Sciatic nerve (tissue), 2 donors: ENCODE results near the gene SLC5A10. TPM values are rescaled to one million over a fixed set of nuclear protein-coding genes. Genes with fewer than 3 reads are reported as not detected.
"Not testable (repeated sequence)": the region's sequence is repeated elsewhere in the genome, so short reads cannot be mapped to it uniquely, and the experiment has no call there.

Experiments used
- ATAC-seq: fragments of 200-7000 bp; cut with Tn5 transposase; one replicate; pipeline ENCODE4 v1.9.1; 2020; ENCODE audit warnings: mild to moderate bottlenecking, moderate library complexity
- DNase-seq: peaks from one replicate; pipeline ENCODE4 v3.0.0-alpha.2; 2020; ENCODE audit warnings: low spot score
- intact Hi-C: fragments of 100-400 bp; cut with DNase I; formaldehyde crosslinking; loops from one replicate; pipeline ENCODE4 v1.14.2; 2022
- total RNA-seq: library from RNA; stranded (reverse); fragmentation: NEBNext Ultra II Directional; extraction: Animal tissue kit (Norgen Biotek cat#: 25700); gene quantifications from one replicate; pipeline ENCODE4 v1.2.1, GENCODE V29; 2021
- donor health status: DM: no; HTN: no; CAD: no.
- donor health status: DM: no; HTN: no; CAD: no.

SLC5A10 gene
- total RNA-seq, 1 donor from 2014 or later = not detected

- ATAC-seq = no peak
- no peak for DNase-seq
- intact Hi-C loops = no loop called here
These were observed 60.5 kb downstream of the SLC5A10 start for GRCh38 chr17:19012171-19013080.

- ATAC-seq = no peak
- intact Hi-C loops = no loop called here
- no peak for DNase-seq
These were observed 61.3 kb downstream of the SLC5A10 start for GRCh38 chr17:19013226-19013625.

DNA sequence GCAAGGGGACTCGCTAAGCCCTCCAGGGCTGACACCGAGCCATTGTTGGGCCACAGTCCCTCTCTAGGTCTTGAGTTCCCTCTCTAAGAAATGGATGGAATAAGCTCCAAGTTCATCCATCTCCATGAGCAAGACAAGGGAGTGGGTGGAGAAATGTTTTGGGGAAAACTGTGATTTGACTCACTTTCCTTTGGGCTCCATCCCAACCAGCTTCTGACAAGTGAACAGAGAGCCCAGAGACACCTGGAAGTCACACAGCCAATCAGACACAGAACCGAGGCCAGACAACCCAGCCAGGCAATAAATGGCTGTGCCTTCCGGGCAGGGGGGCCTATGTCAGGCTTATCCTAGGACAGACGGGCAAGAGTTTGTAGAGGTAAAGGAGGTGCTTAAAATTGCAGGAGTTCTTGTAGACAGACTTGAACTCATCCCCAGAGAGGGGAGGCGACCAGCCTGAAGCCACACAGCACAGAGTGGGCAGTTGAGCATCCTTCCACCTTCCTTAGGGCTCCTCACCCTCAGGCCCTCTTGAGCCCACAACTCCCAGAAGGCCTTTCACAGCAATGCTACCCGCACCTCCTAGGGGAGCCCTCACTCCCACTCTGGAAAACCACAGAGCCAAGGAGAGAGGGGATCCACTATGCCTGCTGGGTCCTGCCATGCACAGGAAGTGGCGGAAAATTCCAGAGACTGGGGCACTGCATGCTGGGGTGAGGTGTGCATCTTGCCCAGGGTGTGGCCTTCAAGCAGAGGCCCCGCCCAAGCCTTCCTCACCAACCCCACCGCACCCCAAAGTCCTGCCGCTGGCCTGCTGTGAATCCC, 62.1 kb downstream of the SLC5A10 start:
- ATAC-seq = no peak
- intact Hi-C loops = no loop called here

GRCh38 chr17:19014628-19015215, 62.8 kb downstream of the SLC5A10 start:
- DNase-seq (no peak), ATAC-seq (no peak)
- intact Hi-C loops = no loop called here

More for the DNA sequence above, 62.1 kb downstream of the SLC5A10 start:
- DNase-seq = no peak

- no peak for ATAC-seq
- intact Hi-C loops = no loop called here
- no peak for DNase-seq
These were observed 63.5 kb downstream of the SLC5A10 start for GRCh38 chr17:19015428-19015827.

DNA sequence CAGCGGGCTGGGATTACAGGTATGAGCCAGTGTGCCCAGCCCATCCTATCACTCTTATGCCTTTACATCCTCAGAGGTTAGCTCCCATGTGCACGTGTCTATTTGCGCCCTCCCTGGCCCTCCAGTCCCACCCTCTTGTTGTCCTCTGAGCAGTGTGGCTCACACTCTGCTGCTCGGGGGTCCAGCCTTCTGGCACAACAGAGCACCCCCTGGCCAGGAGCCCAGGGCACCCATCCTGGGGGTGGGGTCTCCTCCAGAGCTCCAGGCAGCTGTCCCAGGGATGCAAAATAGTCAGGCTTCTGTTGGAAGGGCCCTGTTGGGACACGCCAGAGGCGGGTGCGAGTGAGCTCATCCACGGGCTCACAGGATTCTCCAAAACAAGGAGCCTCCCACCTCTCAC, 64.3 kb downstream of the SLC5A10 start:
- DNase-seq (no peak), ATAC-seq (no peak)
- intact Hi-C loops = no loop called here

GRCh38 chr17:19016881-19017280, 64.9 kb downstream of the SLC5A10 start:
- intact Hi-C loops = no loop called here
- DNase-seq = no peak

DNA sequence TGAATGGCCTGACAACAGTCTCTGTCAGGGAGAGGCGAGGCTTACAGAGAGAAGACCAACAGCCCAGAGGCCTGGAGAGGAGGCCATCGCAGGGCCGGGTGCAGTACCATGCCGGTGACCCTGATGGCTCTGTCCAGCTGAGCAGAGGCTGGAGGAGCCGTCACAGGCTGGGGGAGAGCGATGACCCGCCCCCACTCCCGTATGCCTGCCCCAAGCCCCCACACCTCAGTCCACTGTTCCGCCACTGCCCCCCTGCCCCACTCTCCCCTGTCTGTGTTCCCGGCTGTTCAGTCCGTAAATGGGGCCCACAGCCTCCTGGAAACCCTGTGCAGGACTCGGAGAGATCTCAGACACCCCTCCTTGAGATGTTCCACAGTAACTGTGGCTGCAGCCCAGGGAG, 65.4 kb downstream of the SLC5A10 start:
- intact Hi-C loops = no loop called here

More at GRCh38 chr17:19016881-19017280, 64.9 kb downstream of the SLC5A10 start:
- ATAC-seq = no peak

GRCh38 chr17:19017804-19018599, 66.0 kb downstream of the SLC5A10 start:
- intact Hi-C loops = no loop called here
- ATAC-seq (no peak), DNase-seq (no peak)

More for the DNA sequence above, 65.4 kb downstream of the SLC5A10 start:
- no peak for DNase-seq
- ATAC-seq = no peak

DNA sequence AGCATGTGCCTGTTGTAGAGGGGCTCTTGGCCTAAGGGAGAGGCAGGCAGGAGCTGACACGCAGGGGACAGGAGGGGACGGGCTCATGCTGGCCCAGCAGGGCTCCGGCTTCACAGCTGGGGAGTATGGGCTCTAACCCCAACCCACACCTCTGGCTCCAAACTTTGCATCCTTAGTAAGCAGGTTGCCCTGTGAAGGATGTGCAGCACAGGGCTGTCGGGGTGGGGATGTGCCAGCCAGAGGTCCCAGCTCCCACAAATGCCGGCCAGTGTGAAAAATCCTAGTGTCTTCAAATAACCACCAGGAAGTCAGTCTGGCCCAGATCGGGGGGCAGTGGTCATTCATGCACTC, 66.6 kb downstream of the SLC5A10 start:
- ATAC-seq (no peak), DNase-seq (no peak)
- intact Hi-C loops = no loop called here

DNA sequence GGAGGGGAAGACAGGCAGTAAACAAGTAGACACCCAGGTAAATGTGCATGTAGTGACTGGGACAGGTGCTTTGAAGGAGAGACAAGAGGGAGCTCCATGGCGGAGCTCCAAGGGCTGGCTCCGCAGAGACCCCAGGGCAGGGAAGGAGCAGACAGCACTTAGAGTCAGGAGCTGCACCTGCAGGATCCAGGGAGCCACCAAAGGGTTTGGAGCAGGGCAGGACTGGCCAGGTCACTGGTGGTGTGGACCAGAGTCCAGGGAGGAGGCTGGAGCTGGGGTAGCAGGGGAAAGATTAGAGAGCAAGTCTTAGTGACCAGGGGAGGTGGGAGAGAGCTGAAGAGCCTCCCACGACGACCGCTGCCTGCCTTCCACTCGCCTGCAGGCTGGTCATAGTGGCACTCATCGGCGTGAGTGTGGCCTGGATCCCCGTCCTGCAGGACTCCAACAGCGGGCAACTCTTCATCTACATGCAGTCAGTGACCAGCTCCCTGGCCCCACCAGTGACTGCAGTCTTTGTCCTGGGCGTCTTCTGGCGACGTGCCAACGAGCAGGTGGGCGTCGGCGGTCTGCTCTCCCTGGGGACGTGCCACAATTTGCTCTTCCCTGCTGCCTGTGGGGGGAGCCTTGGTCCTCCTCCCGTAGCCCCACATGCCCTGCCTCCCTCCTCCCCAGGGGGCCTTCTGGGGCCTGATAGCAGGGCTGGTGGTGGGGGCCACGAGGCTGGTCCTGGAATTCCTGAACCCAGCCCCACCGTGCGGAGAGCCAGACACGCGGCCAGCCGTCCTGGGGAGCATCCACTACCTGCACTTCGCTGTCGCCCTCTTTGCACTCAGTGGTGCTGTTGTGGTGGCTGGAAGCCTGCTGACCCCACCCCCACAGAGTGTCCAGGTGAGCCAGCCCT, 67.3 kb downstream of the SLC5A10 start:
- DNase-seq (no peak), ATAC-seq (no peak)
- intact Hi-C loops = no loop called here

GRCh38 chr17:19020016-19020415, 68.1 kb downstream of the SLC5A10 start:
- ATAC-seq = no peak
- DNase-seq = no peak
- intact Hi-C loops = no loop called here

DNA sequence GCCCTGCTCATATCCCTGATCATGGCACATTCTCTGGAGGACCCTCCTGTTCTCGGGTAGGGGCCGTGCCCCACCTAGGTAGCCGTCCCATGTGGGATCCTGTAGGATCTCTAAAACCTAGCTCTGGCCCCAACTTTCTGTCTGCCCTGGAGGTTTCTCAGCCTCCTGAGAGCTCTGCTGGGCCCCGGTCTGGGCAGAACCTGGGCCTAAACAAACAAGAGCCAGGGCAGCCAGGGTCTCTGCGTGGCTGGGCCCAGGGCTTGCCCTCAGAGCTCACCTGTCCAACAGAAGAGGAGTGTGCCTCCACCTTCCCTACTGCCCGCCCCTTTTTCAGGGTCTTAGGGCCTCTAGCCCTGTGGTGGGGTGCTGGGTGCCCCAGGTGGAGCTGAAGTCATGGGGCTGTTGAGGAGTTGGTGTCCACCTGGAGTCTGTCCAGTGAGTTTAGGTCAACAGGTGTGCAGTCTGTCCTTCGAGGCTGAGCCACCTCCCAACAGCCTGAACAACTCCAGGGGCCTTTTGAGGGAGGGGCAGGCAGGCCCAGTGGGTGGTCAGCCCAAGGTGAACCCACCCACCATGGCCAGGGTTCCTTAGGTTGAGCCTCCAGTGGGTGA, 69.2 kb downstream of the SLC5A10 start:
- ATAC-seq, DNase-seq, intact Hi-C loops: not testable (repeated sequence)

GRCh38 chr17:19021622-19022083, 69.7 kb downstream of the SLC5A10 start:
- no peak for ATAC-seq
- intact Hi-C loops = no loop called here
- DNase-seq = no peak

DNA sequence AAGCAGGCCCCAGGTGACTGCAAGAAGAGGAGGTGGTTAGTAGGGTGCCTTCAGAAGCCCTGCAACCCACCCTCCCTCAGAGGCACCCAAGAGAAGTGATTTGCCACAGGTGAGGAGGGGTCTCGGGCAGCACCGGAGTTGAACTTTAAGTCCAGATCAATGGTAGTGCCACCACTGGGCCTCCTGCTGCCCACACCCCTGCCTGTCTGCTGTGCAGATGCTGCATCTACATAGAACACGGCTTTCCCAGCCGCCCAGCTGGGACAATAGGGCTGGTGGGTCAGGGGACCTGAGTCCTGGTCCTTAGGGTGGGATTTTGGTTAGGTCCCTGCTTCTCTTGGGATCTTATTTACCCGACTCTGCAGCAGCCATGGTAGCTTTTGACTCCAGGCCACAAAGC, 70.2 kb downstream of the SLC5A10 start:
- no peak for DNase-seq
- intact Hi-C loops = no loop called here
- ATAC-seq = no peak

DNA sequence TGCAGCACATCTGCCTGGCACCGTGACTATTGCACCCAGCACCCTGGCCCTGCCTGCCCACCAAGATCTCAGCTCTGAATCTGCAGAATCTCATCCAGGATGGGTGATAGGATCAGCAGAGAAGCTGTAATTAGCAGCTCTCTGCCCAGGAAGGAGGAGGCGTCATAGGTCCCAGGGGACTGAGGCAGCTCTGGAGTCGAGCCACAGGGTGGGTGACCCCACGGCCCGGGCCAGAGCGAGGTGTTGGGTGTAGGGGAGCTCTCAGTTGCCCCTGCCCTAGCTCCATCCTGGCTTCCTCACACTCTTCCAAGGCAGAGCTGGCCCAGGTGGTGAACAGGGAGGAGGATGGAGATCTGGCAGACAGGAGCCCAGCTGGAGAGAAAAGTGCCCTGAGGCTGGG, 70.8 kb downstream of the SLC5A10 start:
- DNase-seq = no peak

GRCh38 chr17:19023209-19023999, 71.4 kb downstream of the SLC5A10 start:
- no peak for DNase-seq
- intact Hi-C loops = no loop called here
- no peak for ATAC-seq

More for the DNA sequence above, 70.8 kb downstream of the SLC5A10 start:
- intact Hi-C loops = no loop called here
- no peak for ATAC-seq
